ENCODE measurements around the gene GRPEL2. TPM values are rescaled to one million over a fixed set of nuclear protein-coding genes. Genes with fewer than 3 reads are reported as not detected.

Gene GRPEL2
- total RNA-seq, 1 donor from 2014 or later, result 22.6 TPM

GRCh38 chr5:149304195-149305078, 40.9 kb upstream of the GRPEL2 start:
- TF ChIP-seq, protein P1, sequence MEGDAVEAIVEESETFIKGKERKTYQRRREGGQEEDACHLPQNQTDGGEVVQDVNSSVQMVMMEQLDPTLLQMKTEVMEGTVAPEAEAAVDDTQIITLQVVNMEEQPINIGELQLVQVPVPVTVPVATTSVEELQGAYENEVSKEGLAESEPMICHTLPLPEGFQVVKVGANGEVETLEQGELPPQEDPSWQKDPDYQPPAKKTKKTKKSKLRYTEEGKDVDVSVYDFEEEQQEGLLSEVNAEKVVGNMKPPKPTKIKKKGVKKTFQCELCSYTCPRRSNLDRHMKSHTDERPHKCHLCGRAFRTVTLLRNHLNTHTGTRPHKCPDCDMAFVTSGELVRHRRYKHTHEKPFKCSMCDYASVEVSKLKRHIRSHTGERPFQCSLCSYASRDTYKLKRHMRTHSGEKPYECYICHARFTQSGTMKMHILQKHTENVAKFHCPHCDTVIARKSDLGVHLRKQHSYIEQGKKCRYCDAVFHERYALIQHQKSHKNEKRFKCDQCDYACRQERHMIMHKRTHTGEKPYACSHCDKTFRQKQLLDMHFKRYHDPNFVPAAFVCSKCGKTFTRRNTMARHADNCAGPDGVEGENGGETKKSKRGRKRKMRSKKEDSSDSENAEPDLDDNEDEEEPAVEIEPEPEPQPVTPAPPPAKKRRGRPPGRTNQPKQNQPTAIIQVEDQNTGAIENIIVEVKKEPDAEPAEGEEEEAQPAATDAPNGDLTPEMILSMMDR (conservative IDR thresholded peaks at IDR 0.05), result no peak
- no peaks in the 10 kb centered on the region for H3K27me3 Mint-ChIP-seq
- no peaks in the 10 kb centered on the region for H3K9me3 Mint-ChIP-seq
- peaks cover 7% of the 10 kb centered on the region for H3K4me1 Mint-ChIP-seq (ENCODE audit: unreplicated experiment)
- H3K27ac Mint-ChIP-seq, result no peak overlapping the region
- H3K4me3 Mint-ChIP-seq, result no peak overlapping the region
- DNase-seq (ENCODE audit: extremely low spot score, unreplicated experiment), result no peak
- H3K36me3 Mint-ChIP-seq, result no peaks in the 10 kb centered on the region

DNA sequence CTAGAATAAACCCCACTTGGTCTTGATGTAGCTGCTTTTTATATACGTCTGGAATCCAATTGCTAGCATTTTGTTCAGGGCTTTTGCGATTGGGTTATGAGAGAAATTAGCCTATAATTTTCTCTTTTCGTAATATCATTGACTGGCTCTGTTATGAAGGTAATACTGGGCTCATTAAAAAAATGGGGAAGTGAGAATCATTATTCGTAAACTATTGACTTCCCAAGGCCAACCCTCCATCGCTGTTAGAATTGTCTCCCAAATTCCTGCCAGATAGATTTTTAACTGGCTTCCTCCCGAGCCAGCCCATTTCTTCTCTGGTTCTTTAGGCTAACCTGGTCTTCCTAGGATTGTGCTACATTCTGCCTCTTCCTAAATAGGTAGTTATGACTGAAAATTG, 35.9 kb upstream of the GRPEL2 start:
- Mint-ChIP-seq H3K4me1 (ENCODE audit: unreplicated experiment) (peaks cover 11% of the 10 kb centered on the region), H3K9me3 (no peaks in the 10 kb centered on the region), H3K27me3 (no peaks in the 10 kb centered on the region), H3K4me3 (no peak overlapping the region), H3K36me3 (no peaks in the 10 kb centered on the region), H3K27ac (no peak overlapping the region)
- TF ChIP-seq, protein P1 (conservative IDR thresholded peaks at IDR 0.05), result no peak
- no peak for DNase-seq (ENCODE audit: extremely low spot score, unreplicated experiment)

GRCh38 chr5:149310488-149310887, 34.8 kb upstream of the GRPEL2 start:
- DNase-seq (ENCODE audit: extremely low spot score, unreplicated experiment), result no peak
- TF ChIP-seq, protein P1 (conservative IDR thresholded peaks at IDR 0.05), result no peak
- no peak overlapping the region for H3K27ac Mint-ChIP-seq
- no peak overlapping the region for H3K4me3 Mint-ChIP-seq
- peaks cover 11% of the 10 kb centered on the region for H3K4me1 Mint-ChIP-seq (ENCODE audit: unreplicated experiment)
- H3K36me3 Mint-ChIP-seq, result no peaks in the 10 kb centered on the region
- no peaks in the 10 kb centered on the region for H3K27me3 Mint-ChIP-seq
- H3K9me3 Mint-ChIP-seq, result no peaks in the 10 kb centered on the region

GRCh38 chr5:149310947-149311658, 34.2 kb upstream of the GRPEL2 start:
- TF ChIP-seq, protein P1 (conservative IDR thresholded peaks at IDR 0.05), result no peak
- Mint-ChIP-seq H3K4me3 (no peak overlapping the region), H3K36me3 (no peaks in the 10 kb centered on the region), H3K9me3 (no peaks in the 10 kb centered on the region), H3K27ac (no peak overlapping the region), H3K27me3 (no peaks in the 10 kb centered on the region), H3K4me1 (ENCODE audit: unreplicated experiment) (peaks cover 5% of the 10 kb centered on the region)
- DNase-seq (ENCODE audit: extremely low spot score, unreplicated experiment), result no peak

GRCh38 chr5:149313151-149313841, 32.0 kb upstream of the GRPEL2 start:
- no peaks in the 10 kb centered on the region for H3K27me3 Mint-ChIP-seq
- DNase-seq (ENCODE audit: extremely low spot score, unreplicated experiment), result no peak
- TF ChIP-seq, protein P1 (conservative IDR thresholded peaks at IDR 0.05), result no peak
- H3K27ac Mint-ChIP-seq, result no peak overlapping the region
- H3K36me3 Mint-ChIP-seq, result no peaks in the 10 kb centered on the region
- H3K4me1 Mint-ChIP-seq (ENCODE audit: unreplicated experiment), result peaks cover 9% of the 10 kb centered on the region
- H3K4me3 Mint-ChIP-seq, result no peak overlapping the region
- H3K9me3 Mint-ChIP-seq, result no peaks in the 10 kb centered on the region
